Measurements from ENCODE around the gene SYT15. TPM values are rescaled to one million over a fixed set of nuclear protein-coding genes. Genes with fewer than 3 reads are reported as not detected.

Gene SYT15
- total RNA-seq, 1 experiment from 2014 or later = 0.64 TPM

- Histone ChIP-seq H3K4me3 (ENCODE audit: low read depth, low read length, poor library complexity, severe bottlenecking) (no peak overlapping the region), H3K4me1 (ENCODE audit: insufficient read depth, low read length, poor library complexity, severe bottlenecking) (no peaks in the 10 kb centered on the region), H3K27ac (ENCODE audit: low read depth, low read length, poor library complexity, severe bottlenecking) (no peak overlapping the region), H3K9me3 (ENCODE audit: low read depth, low read length, poor library complexity, severe bottlenecking) (no peaks in the 10 kb centered on the region), H3K36me3 (ENCODE audit: insufficient read depth, low read length, poor library complexity, severe bottlenecking) (no peaks in the 10 kb centered on the region), H3K27me3 (replicated peaks; ENCODE audit: insufficient read depth, low read depth, low read length, poor library complexity) (peaks cover 36% of the 10 kb centered on the region)
- DNase-seq (ENCODE audit: low spot score) = no peak
- BruUV-seq (replicated peaks) = no TSS peak
- CTCF ChIA-PET = no interaction called here
- POLR2A ChIA-PET (ENCODE audit: low non-redundant PET) = no interaction called here
- intact Hi-C loops (cut with micrococcal nuclease; ENCODE audit: unreplicated experiment) = no loop called here
- TF ChIP-seq CTCF (conservative IDR thresholded peaks at IDR 0.05; ENCODE audit: low read depth, low read length) = no peak
These were observed 26.2 kb upstream of the SYT15 start for GRCh38 chr10:46552526-46553237.

- Histone ChIP-seq H3K27me3 (replicated peaks; ENCODE audit: insufficient read depth, low read depth, low read length, poor library complexity) (peaks cover 41% of the 10 kb centered on the region), H3K36me3 (ENCODE audit: insufficient read depth, low read length, poor library complexity, severe bottlenecking) (no peaks in the 10 kb centered on the region), H3K9me3 (ENCODE audit: low read depth, low read length, poor library complexity, severe bottlenecking) (no peaks in the 10 kb centered on the region), H3K4me3 (ENCODE audit: low read depth, low read length, poor library complexity, severe bottlenecking) (no peak overlapping the region), H3K27ac (ENCODE audit: low read depth, low read length, poor library complexity, severe bottlenecking) (no peak overlapping the region), H3K4me1 (ENCODE audit: insufficient read depth, low read length, poor library complexity, severe bottlenecking) (no peaks in the 10 kb centered on the region)
- TF ChIP-seq EZH2 (IDR thresholded peaks at IDR 0.05; ENCODE audit: borderline replicate concordance, low read depth, low read length, poor library complexity, severe bottlenecking) = no peak
- no peak for TF ChIP-seq CTCF (conservative IDR thresholded peaks at IDR 0.05; ENCODE audit: low read depth, low read length)
- intact Hi-C loops (cut with micrococcal nuclease; ENCODE audit: unreplicated experiment) = no loop called here
- POLR2A ChIA-PET (ENCODE audit: low non-redundant PET) = no interaction called here
- CTCF ChIA-PET = no interaction called here
- no peak for DNase-seq (ENCODE audit: low spot score)
- no TSS peak for BruUV-seq (replicated peaks)
These were observed 25.5 kb upstream of the SYT15 start for GRCh38 chr10:46553238-46554049.

GRCh38 chr10:46554166-46554781, 24.7 kb upstream of the SYT15 start:
- intact Hi-C loops (cut with micrococcal nuclease; ENCODE audit: unreplicated experiment) = no loop called here
- DNase-seq (ENCODE audit: low spot score) = no peak

More at GRCh38 chr10:46554166-46554781, 24.7 kb upstream of the SYT15 start:
- Histone ChIP-seq H3K4me1 (ENCODE audit: insufficient read depth, low read length, poor library complexity, severe bottlenecking) (no peaks in the 10 kb centered on the region), H3K27me3 (replicated peaks; ENCODE audit: insufficient read depth, low read depth, low read length, poor library complexity) (peaks cover 49% of the 10 kb centered on the region), H3K4me3 (ENCODE audit: low read depth, low read length, poor library complexity, severe bottlenecking) (no peak overlapping the region), H3K27ac (ENCODE audit: low read depth, low read length, poor library complexity, severe bottlenecking) (no peak overlapping the region), H3K9me3 (ENCODE audit: low read depth, low read length, poor library complexity, severe bottlenecking) (no peaks in the 10 kb centered on the region), H3K36me3 (ENCODE audit: insufficient read depth, low read length, poor library complexity, severe bottlenecking) (no peaks in the 10 kb centered on the region)
- BruUV-seq (replicated peaks) = no TSS peak
- CTCF ChIA-PET = no interaction called here
- POLR2A ChIA-PET (ENCODE audit: low non-redundant PET) = no interaction called here
- TF ChIP-seq CTCF (conservative IDR thresholded peaks at IDR 0.05; ENCODE audit: low read depth, low read length) (no peak), EZH2 (IDR thresholded peaks at IDR 0.05; ENCODE audit: borderline replicate concordance, low read depth, low read length, poor library complexity, severe bottlenecking) (no peak)

Measured in A673 (cell line).